Measurements from ENCODE around the gene MGMT. TPM values are rescaled to one million over a fixed set of nuclear protein-coding genes. Genes with fewer than 3 reads are reported as not detected.

Gene MGMT
- total and polyA plus RNA-seq, 4 donors = 9.9 to 39.6 (median 23.2) TPM

DNA sequence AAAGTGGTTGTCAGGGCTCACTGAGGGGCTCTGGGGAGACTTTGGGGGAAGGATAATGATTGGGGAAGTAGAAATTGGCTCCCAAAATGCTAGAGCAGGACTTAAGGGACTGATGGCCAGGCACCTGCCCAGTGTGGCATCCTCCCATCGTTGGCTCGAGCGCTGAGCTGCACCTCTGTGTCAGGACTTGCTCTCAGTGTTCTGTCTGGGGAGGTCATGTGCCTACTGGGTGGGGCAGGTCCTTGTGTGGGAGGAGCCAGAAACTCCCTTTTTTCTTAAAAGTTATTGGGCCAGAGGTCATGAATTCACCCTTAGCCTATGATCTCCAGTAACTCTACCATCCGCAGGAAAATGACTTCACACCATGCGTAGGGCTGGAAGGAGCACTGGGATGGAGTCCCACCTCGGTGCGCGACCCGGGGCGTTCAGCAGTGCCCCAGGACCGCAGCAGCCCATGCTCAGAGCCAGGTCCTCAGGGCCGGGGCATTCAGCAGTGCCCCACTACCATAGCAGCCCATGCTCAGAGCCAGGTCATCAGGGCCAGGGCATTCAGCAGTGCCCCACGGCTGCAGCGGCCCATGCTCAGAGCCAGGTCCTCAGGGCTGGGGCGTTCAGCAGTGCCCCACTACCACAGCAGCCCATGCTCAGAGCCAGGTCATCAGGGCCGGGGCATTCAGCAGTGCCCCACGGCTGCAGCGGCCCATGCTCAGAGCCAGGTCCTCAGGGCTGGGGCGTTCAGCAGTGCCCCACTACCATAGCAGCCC lies 275.1 kb downstream of the MGMT start:
- no peaks in the 10 kb centered on the region for H3K4me1 ChIP-seq (ENCODE audit: control insufficient read depth in 5 of 5, insufficient read depth in 5 of 5, low read length in 5 of 5)
- no peak for TF ChIP-seq CTCF (IDR thresholded peaks at IDR 0.05; ENCODE audit: control extremely low read depth, extremely low read depth)
- ATAC-seq (ENCODE audit: insufficient read depth, low FRiP score) (no peak), DNase-seq (no peak)
- no peak overlapping the region for H3K9ac ChIP-seq (ENCODE audit: insufficient read depth in 1 of 2, low read length in 2 of 2)
- H3K27ac ChIP-seq (ENCODE audit: low read depth in 1 of 2, low read length in 1 of 2) = no peak overlapping the region
- 94 to 96% methylated on average over 19 of the region's 19 CpGs for WGBS, 2 donors
- no peak overlapping the region for H3K4me3 ChIP-seq
- no peaks in the 10 kb centered on the region for H3K27me3 ChIP-seq (ENCODE audit: control insufficient read depth in 3 of 3, insufficient read depth in 3 of 3, low read length in 2 of 3)
- H3K36me3 ChIP-seq (ENCODE audit: control insufficient read depth in 4 of 4, insufficient read depth in 4 of 4, low read length in 4 of 4) = no peaks in the 10 kb centered on the region
- peaks cover 0 to 12% (median 0%) of the 10 kb centered on the region in 4 donors for H3K9me3 ChIP-seq (ENCODE audit: control insufficient read depth in 4 of 4, insufficient read depth in 3 of 4, low read length in 3 of 4)

DNA sequence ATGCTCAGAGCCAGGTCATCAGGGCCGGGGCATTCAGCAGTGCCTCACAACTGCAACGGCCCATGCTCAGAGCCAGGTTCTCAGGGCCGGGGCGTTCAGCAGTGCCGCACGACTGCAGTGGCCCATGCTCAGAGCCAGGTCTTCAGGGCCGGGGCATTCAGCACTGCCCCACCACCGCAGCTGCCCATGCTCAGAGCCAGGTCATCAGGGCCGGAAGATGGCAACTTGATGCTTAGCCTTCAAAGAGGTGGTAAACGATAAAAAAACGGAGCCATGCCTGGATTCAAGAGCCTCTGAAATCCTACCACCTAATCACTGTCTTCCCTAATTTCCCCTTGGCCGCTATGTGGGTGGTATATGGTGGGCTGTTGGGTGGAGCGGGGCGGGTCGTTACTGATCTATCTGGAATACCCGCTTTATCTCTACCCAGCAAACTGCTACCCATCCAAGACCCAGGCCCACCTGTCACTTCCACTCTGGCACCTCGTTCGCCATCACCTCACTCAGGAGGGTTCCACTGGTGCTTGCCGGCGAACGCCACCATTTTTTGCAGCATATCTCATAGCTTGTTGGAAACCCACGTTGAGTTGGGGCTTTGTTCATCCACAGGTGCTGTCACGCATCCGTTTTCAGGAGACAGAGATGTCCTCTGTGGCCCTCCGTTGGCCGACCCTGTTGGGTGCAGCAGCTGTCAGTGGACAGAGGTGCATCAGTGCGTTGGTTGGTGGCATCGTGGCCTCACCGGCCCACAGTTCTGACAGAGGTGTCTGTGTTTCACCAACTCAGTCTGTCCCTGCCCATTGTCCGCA lies 275.9 kb downstream of the MGMT start:
- 97 to 98% methylated on average over 30 of the region's 30 CpGs for WGBS, 2 donors
- H3K4me3 ChIP-seq = no peak overlapping the region
- H3K9me3 ChIP-seq (ENCODE audit: control insufficient read depth in 4 of 4, insufficient read depth in 3 of 4, low read length in 3 of 4) = peaks cover 0 to 14% (median 0%) of the 10 kb centered on the region in 4 donors
- H3K27me3 ChIP-seq (ENCODE audit: control insufficient read depth in 3 of 3, insufficient read depth in 3 of 3, low read length in 2 of 3) = no peaks in the 10 kb centered on the region
- no peaks in the 10 kb centered on the region for H3K4me1 ChIP-seq (ENCODE audit: control insufficient read depth in 5 of 5, insufficient read depth in 5 of 5, low read length in 5 of 5)
- TF ChIP-seq CTCF (IDR thresholded peaks at IDR 0.05; ENCODE audit: control extremely low read depth, extremely low read depth) = no peak
- H3K36me3 ChIP-seq (ENCODE audit: control insufficient read depth in 4 of 4, insufficient read depth in 4 of 4, low read length in 4 of 4) = no peaks in the 10 kb centered on the region
- ATAC-seq (ENCODE audit: insufficient read depth, low FRiP score) (no peak), DNase-seq (no peak)
- H3K9ac ChIP-seq (ENCODE audit: insufficient read depth in 1 of 2, low read length in 2 of 2) = no peak overlapping the region
- H3K27ac ChIP-seq (ENCODE audit: low read depth in 1 of 2, low read length in 1 of 2) = no peak overlapping the region

DNA sequence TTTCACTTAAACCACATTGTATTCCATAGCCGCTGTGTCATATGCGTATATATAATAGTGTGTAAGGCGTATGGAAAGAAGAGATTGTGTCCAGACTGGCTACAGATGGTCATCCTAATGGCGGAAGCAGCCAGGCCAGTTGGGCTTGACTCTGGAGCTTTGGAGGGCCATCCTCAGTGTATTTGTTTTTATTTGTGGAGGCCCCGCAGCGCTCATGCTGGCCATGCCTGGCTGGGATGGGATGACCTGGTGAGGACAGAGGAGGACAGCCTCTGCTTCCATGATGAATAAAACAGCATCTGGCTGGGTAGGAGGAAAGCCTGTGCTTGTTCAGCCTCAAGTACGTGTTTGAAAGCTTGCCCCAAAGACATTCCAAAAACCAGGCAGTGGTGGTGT lies 276.7 kb downstream of the MGMT start:
- no peak for ATAC-seq (ENCODE audit: insufficient read depth, low FRiP score)
- H3K4me1 ChIP-seq (ENCODE audit: control insufficient read depth in 5 of 5, insufficient read depth in 5 of 5, low read length in 5 of 5) = no peaks in the 10 kb centered on the region
- no peak overlapping the region for H3K4me3 ChIP-seq
- peaks cover 0 to 14% (median 4%) of the 10 kb centered on the region in 4 donors for H3K9me3 ChIP-seq (ENCODE audit: control insufficient read depth in 4 of 4, insufficient read depth in 3 of 4, low read length in 3 of 4)
- TF ChIP-seq CTCF (IDR thresholded peaks at IDR 0.05; ENCODE audit: control extremely low read depth, extremely low read depth) = no peak
- no peak overlapping the region for H3K27ac ChIP-seq (ENCODE audit: low read depth in 1 of 2, low read length in 1 of 2)
- DNase-seq = no peak
- 96% methylated on average over 7 of the region's 7 CpGs for WGBS, 2 donors
- no peak overlapping the region for H3K9ac ChIP-seq (ENCODE audit: insufficient read depth in 1 of 2, low read length in 2 of 2)
- no peaks in the 10 kb centered on the region for H3K36me3 ChIP-seq (ENCODE audit: control insufficient read depth in 4 of 4, insufficient read depth in 4 of 4, low read length in 4 of 4)
- H3K27me3 ChIP-seq (ENCODE audit: control insufficient read depth in 3 of 3, insufficient read depth in 3 of 3, low read length in 2 of 3) = no peaks in the 10 kb centered on the region
